ENCODE data around the gene MARCO. TPM values are rescaled to one million over a fixed set of nuclear protein-coding genes. Genes with fewer than 3 reads are reported as not detected.
"Not testable (repeated sequence)": the region's sequence is repeated elsewhere in the genome, so short reads cannot be mapped to it uniquely, and the experiment has no call there.

Gene MARCO
- total and polyA plus RNA-seq, 10 of the 15 experiments (the other 5 are each of a cell fraction or from before 2014, with no cell fraction given) = 0.13 to 0.67 (median 0.32) TPM; not detected in 5

GRCh38 chr2:118994778-118995177, 52.8 kb downstream of the MARCO start (continued):
- TF ChIP-seq KLF5 (IDR thresholded peaks at IDR 0.05; ENCODE audit: partially characterized antibody) (no peak), MLLT1 (IDR thresholded peaks at IDR 0.05) (no peak), IKZF1 (conservative IDR thresholded peaks at IDR 0.05) (no peak), KDM1A (IDR thresholded peaks at IDR 0.05; ENCODE audit: borderline replicate concordance) (no peak), TCF7 (IDR thresholded peaks at IDR 0.05; ENCODE audit: borderline replicate concordance) (no peak)
- TF ChIP-seq, protein P1, sequence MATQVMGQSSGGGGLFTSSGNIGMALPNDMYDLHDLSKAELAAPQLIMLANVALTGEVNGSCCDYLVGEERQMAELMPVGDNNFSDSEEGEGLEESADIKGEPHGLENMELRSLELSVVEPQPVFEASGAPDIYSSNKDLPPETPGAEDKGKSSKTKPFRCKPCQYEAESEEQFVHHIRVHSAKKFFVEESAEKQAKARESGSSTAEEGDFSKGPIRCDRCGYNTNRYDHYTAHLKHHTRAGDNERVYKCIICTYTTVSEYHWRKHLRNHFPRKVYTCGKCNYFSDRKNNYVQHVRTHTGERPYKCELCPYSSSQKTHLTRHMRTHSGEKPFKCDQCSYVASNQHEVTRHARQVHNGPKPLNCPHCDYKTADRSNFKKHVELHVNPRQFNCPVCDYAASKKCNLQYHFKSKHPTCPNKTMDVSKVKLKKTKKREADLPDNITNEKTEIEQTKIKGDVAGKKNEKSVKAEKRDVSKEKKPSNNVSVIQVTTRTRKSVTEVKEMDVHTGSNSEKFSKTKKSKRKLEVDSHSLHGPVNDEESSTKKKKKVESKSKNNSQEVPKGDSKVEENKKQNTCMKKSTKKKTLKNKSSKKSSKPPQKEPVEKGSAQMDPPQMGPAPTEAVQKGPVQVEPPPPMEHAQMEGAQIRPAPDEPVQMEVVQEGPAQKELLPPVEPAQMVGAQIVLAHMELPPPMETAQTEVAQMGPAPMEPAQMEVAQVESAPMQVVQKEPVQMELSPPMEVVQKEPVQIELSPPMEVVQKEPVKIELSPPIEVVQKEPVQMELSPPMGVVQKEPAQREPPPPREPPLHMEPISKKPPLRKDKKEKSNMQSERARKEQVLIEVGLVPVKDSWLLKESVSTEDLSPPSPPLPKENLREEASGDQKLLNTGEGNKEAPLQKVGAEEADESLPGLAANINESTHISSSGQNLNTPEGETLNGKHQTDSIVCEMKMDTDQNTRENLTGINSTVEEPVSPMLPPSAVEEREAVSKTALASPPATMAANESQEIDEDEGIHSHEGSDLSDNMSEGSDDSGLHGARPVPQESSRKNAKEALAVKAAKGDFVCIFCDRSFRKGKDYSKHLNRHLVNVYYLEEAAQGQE (IDR thresholded peaks at IDR 0.05; ENCODE audit: low read depth, low read length) = no peak

- H3K79me2 ChIP-seq (ENCODE audit: control insufficient read depth, insufficient read depth, low read length); H3K4me2 ChIP-seq (ENCODE audit: control insufficient read depth, insufficient read depth); DNase-seq (ENCODE audit: low read depth, low spot score); H3K36me3 ChIP-seq (ENCODE audit: control insufficient read depth in 2 of 2, insufficient read depth in 2 of 2, low read length in 1 of 2); FAIRE-seq; H3K9ac ChIP-seq (ENCODE audit: control insufficient read depth, insufficient read depth, low read length); intact Hi-C loops (cut with micrococcal nuclease; ENCODE audit: unreplicated experiment); SMC1A ChIA-PET (ENCODE audit: uncharacterized antibody, unreplicated experiment); H3K27me3 ChIP-seq (replicated peaks in 1 of 2; ENCODE audit: control insufficient read depth in 2 of 2, insufficient read depth in 2 of 2, low read length in 1 of 2); CTCF ChIA-PET; H4K20me1 ChIP-seq (ENCODE audit: control insufficient read depth, insufficient read depth); in situ Hi-C loops (cut with MboI); ATAC-seq; H3K27ac ChIP-seq (ENCODE audit: control insufficient read depth, insufficient read depth); H2AFZ ChIP-seq (ENCODE audit: control insufficient read depth, low read depth, low read length); H3K4me3 ChIP-seq; BruUV-seq (replicated peaks); H3K4me1 ChIP-seq (ENCODE audit: control insufficient read depth, insufficient read depth, low read length); POLR2A ChIA-PET; H3K9me3 ChIP-seq (replicated peaks; ENCODE audit: control insufficient read depth, insufficient read depth, low read length): not testable (repeated sequence)
- 62% methylated on average over 4 of the region's 4 CpGs for WGBS (ENCODE audit: insufficient coverage, insufficient replicate concordance, low lambda C conversion rate, missing lambda C conversion rate)
- RAD21 ChIA-PET (ENCODE audit: unreplicated experiment) = interaction anchor here (1.6 kb wide), 1 partner anchor 15 kb away, joined by 5 read pairs; no protein-coding TSS in a partner anchor
Observed at GRCh38 chr2:119003856-119004255, 61.9 kb downstream of the MARCO start.
